SH-SY5Y (cell line): Measurements from ENCODE around the gene ANKS3.

Experiments
- GATA2 ChIP-seq: IDR thresholded peaks from 2 replicates; pipeline ENCODE4 v1.6.1; 2011; ENCODE audit warnings: mild to moderate bottlenecking, low read depth, low read length
- GATA3 ChIP-seq: IDR thresholded peaks from 2 replicates; pipeline ENCODE4 v1.6.1; 2011; ENCODE audit warnings: low read depth, mild to moderate bottlenecking, low read length, moderate library complexity

- TF ChIP-seq GATA3 (no peak), GATA2 (no peak)
Measured at GRCh38 chr16:4736546-4736945, 2.5 kb upstream of the ANKS3 start.
